Activated CD4-positive, alpha-beta memory T cell treated with anti-CD3 and anti-CD28 coated beads, Interleukin-2, amount 10 ng/mL, durations not matched to agents 7 days and 5 days (primary cell): ENCODE measurements around the gene MATCAP1. TPM values are rescaled to one million over a fixed set of nuclear protein-coding genes. Genes with fewer than 3 reads are reported as not detected.

ENCODE experiments used
- CTCF ChIA-PET: fragments of 350-600 bp; sonication (Branson Sonifier 250); formaldehyde crosslinking; loops from one replicate; lab custom pipeline; 2021; ENCODE audit warnings: antibody characterized with exemption, inconsistent platforms; lab: Charles Lee
- POLR2A ChIA-PET: fragments of 350-600 bp; sonication (Branson Sonifier 250); formaldehyde crosslinking; loops from one replicate; lab custom pipeline; 2021; ENCODE audit warnings: antibody characterized with exemption; lab: Charles Lee
- DNase-seq: peaks from one replicate; pipeline ENCODE4 v3.0.0-alpha.2; 2020
- H3K27ac Mint-ChIP-seq: one replicate; pipeline ENCODE4 v1.8.0; 2021; ENCODE audit warnings: mild to moderate bottlenecking, mixed read lengths
- H3K27me3 Mint-ChIP-seq: one replicate; pipeline ENCODE4 v1.8.0; 2021; ENCODE audit warnings: mixed read lengths
- H3K36me3 Mint-ChIP-seq: one replicate; pipeline ENCODE4 v1.8.0; 2021; ENCODE audit warnings: low read depth, mixed read lengths
- H3K4me1 Mint-ChIP-seq: one replicate; pipeline ENCODE4 v1.8.0; 2021; ENCODE audit warnings: mixed read lengths
- H3K4me3 Mint-ChIP-seq: one replicate; pipeline ENCODE4 v1.8.0; 2021; ENCODE audit warnings: mild to moderate bottlenecking, mixed read lengths
- H3K9me3 Mint-ChIP-seq: one replicate; pipeline ENCODE4 v1.8.0; 2021; ENCODE audit warnings: mixed read lengths
- total RNA-seq, 2 experiments: library from RNA; stranded (reverse); gene quantifications; one replicate each; pipeline ENCODE4 v1.2.3, GENCODE V29; 2021

The MATCAP1 gene
- total RNA-seq, 2 experiments from 2014 or later = 63.9 to 70.9 TPM

GRCh38 chr16:67216612-67217490 is 33.1 kb upstream of the MATCAP1 start:
- no peak for DNase-seq
- ChIA-PET POLR2A (interaction anchor here (1.2 kb wide), 1 partner anchor 9 kb away, joined by 3 read pairs; no protein-coding TSS in a partner anchor), CTCF (no interaction called here)
- H3K4me3 Mint-ChIP-seq = no peak overlapping the region
- H3K36me3 Mint-ChIP-seq = no peaks in the 10 kb centered on the region
- H3K27me3 Mint-ChIP-seq = no peaks in the 10 kb centered on the region
- no peaks in the 10 kb centered on the region for H3K9me3 Mint-ChIP-seq
- H3K4me1 Mint-ChIP-seq = peaks cover 12% of the 10 kb centered on the region
- no peak overlapping the region for H3K27ac Mint-ChIP-seq

- no peak overlapping the region for H3K27ac Mint-ChIP-seq
- CTCF ChIA-PET = no interaction called here
- no peaks in the 10 kb centered on the region for H3K27me3 Mint-ChIP-seq
- H3K4me1 Mint-ChIP-seq = peaks cover 12% of the 10 kb centered on the region
- H3K9me3 Mint-ChIP-seq = no peaks in the 10 kb centered on the region
- no peak overlapping the region for H3K4me3 Mint-ChIP-seq
- no peaks in the 10 kb centered on the region for H3K36me3 Mint-ChIP-seq
- no peak for DNase-seq
- POLR2A ChIA-PET = interaction anchor here (1.1 to 1.8 kb wide), 2 partner anchors 11 to 29 kb away, joined by 3 to 4 read pairs; partner anchors contain the start of gene TMEM208
Measured at GRCh38 chr16:67215706-67216105, 31.9 kb upstream of the MATCAP1 start.

- no peaks in the 10 kb centered on the region for H3K9me3 Mint-ChIP-seq
- DNase-seq = no peak
- ChIA-PET CTCF (interaction anchor here (1.4 kb wide), 1 partner anchor 114 kb away, joined by 3 read pairs; no protein-coding TSS in a partner anchor), POLR2A (interaction anchor here (0.9 to 1.8 kb wide), 4 partner anchors 9 to 31 kb away, joined by 3 to 5 read pairs (median 4); no protein-coding TSS in a partner anchor)
- H3K36me3 Mint-ChIP-seq = no peaks in the 10 kb centered on the region
- no peak overlapping the region for H3K27ac Mint-ChIP-seq
- no peaks in the 10 kb centered on the region for H3K27me3 Mint-ChIP-seq
- H3K4me3 Mint-ChIP-seq = no peak overlapping the region
- peaks cover 12% of the 10 kb centered on the region for H3K4me1 Mint-ChIP-seq
Measured at GRCh38 chr16:67213197-67214019, 29.6 kb upstream of the MATCAP1 start.

GRCh38 chr16:67212766-67213165 is 29.0 kb upstream of the MATCAP1 start:
- no peak overlapping the region for H3K27ac Mint-ChIP-seq
- H3K4me3 Mint-ChIP-seq = no peak overlapping the region
- H3K9me3 Mint-ChIP-seq = no peaks in the 10 kb centered on the region
- POLR2A ChIA-PET = interaction anchor here (0.9 to 1.7 kb wide), 3 partner anchors 8 to 19 kb away, joined by 3 to 5 read pairs (median 4); no protein-coding TSS in a partner anchor
- H3K27me3 Mint-ChIP-seq = no peaks in the 10 kb centered on the region
- CTCF ChIA-PET = interaction anchor here (0.7 to 1.4 kb wide), 4 partner anchors 15 to 811 kb away, joined by 3 to 5 read pairs (median 3); no protein-coding TSS in a partner anchor
- no peaks in the 10 kb centered on the region for H3K36me3 Mint-ChIP-seq
- peaks cover 11% of the 10 kb centered on the region for H3K4me1 Mint-ChIP-seq
- no peak for DNase-seq

GRCh38 chr16:67211674-67212073 is 27.9 kb upstream of the MATCAP1 start:
- ChIA-PET CTCF (interaction anchor here (1.1 to 2.4 kb wide), 3 partner anchors 13 to 57 kb away, joined by 3 to 7 read pairs (median 5); partner anchors contain the start of gene ELMO3), POLR2A (no interaction called here)
- H3K27ac Mint-ChIP-seq = no peak overlapping the region
- H3K9me3 Mint-ChIP-seq = no peaks in the 10 kb centered on the region
- DNase-seq = no peak
- H3K27me3 Mint-ChIP-seq = no peaks in the 10 kb centered on the region
- peaks cover 3% of the 10 kb centered on the region for H3K4me1 Mint-ChIP-seq
- no peak overlapping the region for H3K4me3 Mint-ChIP-seq
- no peaks in the 10 kb centered on the region for H3K36me3 Mint-ChIP-seq

GRCh38 chr16:67210069-67210937 is 26.5 kb upstream of the MATCAP1 start:
- no peak overlapping the region for H3K4me3 Mint-ChIP-seq
- H3K9me3 Mint-ChIP-seq = no peaks in the 10 kb centered on the region
- H3K36me3 Mint-ChIP-seq = peaks cover 8% of the 10 kb centered on the region
- CTCF ChIA-PET = interaction anchor here (2.4 kb wide), 1 partner anchor 12 kb away, joined by 7 read pairs; the partner anchor contains the start of gene ELMO3
- POLR2A ChIA-PET = interaction anchor here (1.0 to 3.6 kb wide), 3 partner anchors 13 to 34 kb away, joined by 3 to 14 read pairs (median 9); no protein-coding TSS in a partner anchor
- DNase-seq = no peak
- H3K27ac Mint-ChIP-seq = no peak overlapping the region
- H3K27me3 Mint-ChIP-seq = no peaks in the 10 kb centered on the region
- H3K4me1 Mint-ChIP-seq = no peaks in the 10 kb centered on the region

GRCh38 chr16:67209565-67209964 is 25.8 kb upstream of the MATCAP1 start:
- Mint-ChIP-seq H3K9me3 (no peaks in the 10 kb centered on the region), H3K27me3 (no peaks in the 10 kb centered on the region), H3K4me3 (no peak overlapping the region), H3K36me3 (peaks cover 8% of the 10 kb centered on the region), H3K4me1 (no peaks in the 10 kb centered on the region), H3K27ac (no peak overlapping the region)
- ChIA-PET POLR2A (interaction anchor here (0.8 to 3.6 kb wide), 5 partner anchors 16 to 35 kb away, joined by 4 to 20 read pairs (median 9); partner anchors contain the start of gene TMEM208), CTCF (interaction anchor here (0.5 to 2.0 kb wide), 2 partner anchors 12 to 49 kb away, joined by 4 to 6 read pairs; no protein-coding TSS in a partner anchor)
- DNase-seq = no peak

GRCh38 chr16:67208154-67208896 is 24.6 kb upstream of the MATCAP1 start:
- Mint-ChIP-seq H3K27me3 (no peaks in the 10 kb centered on the region), H3K9me3 (no peaks in the 10 kb centered on the region), H3K36me3 (peaks cover 14% of the 10 kb centered on the region), H3K4me3 (no peak overlapping the region), H3K4me1 (no peaks in the 10 kb centered on the region), H3K27ac (no peak overlapping the region)
- DNase-seq = no peak
- CTCF ChIA-PET = interaction anchor here (0.8 to 2.0 kb wide), 2 partner anchors 11 to 19 kb away, joined by 4 to 6 read pairs; partner anchors contain the start of gene TMEM208
- POLR2A ChIA-PET = interaction anchor here (0.7 to 3.6 kb wide), 8 partner anchors 9 to 49 kb away, joined by 3 to 20 read pairs (median 4); partner anchors contain the start of gene TMEM208

- Mint-ChIP-seq H3K36me3 (peaks cover 14% of the 10 kb centered on the region), H3K27ac (no peak overlapping the region), H3K4me3 (no peak overlapping the region), H3K27me3 (no peaks in the 10 kb centered on the region), H3K9me3 (no peaks in the 10 kb centered on the region), H3K4me1 (no peaks in the 10 kb centered on the region)
- CTCF ChIA-PET = interaction anchor here (2.0 kb wide), 1 partner anchor 10 kb away, joined by 6 read pairs; no protein-coding TSS in a partner anchor
- no peak for DNase-seq
- POLR2A ChIA-PET = interaction anchor here (0.7 to 3.6 kb wide), 4 partner anchors 10 to 48 kb away, joined by 3 to 20 read pairs (median 8); partner anchors contain the start of gene TMEM208
Measured at GRCh38 chr16:67207249-67208091, 23.7 kb upstream of the MATCAP1 start.

- no peaks in the 10 kb centered on the region for H3K27me3 Mint-ChIP-seq
- H3K9me3 Mint-ChIP-seq = no peaks in the 10 kb centered on the region
- H3K27ac Mint-ChIP-seq = no peak overlapping the region
- ChIA-PET POLR2A (interaction anchor here (1.2 to 3.0 kb wide), 2 partner anchors 10 to 20 kb away, joined by 3 to 20 read pairs; partner anchors contain the start of gene TMEM208), CTCF (no interaction called here)
- H3K4me1 Mint-ChIP-seq = no peaks in the 10 kb centered on the region
- peaks cover 14% of the 10 kb centered on the region for H3K36me3 Mint-ChIP-seq
- H3K4me3 Mint-ChIP-seq = no peak overlapping the region
- DNase-seq = no peak
Measured at GRCh38 chr16:67206838-67207248, 23.1 kb upstream of the MATCAP1 start.
